Neutrophil (primary cell): Measurements from ENCODE around the gene SLC26A9.

Experiments used
- H3K27ac ChIP-seq: fragments of 200-600 bp; sonication (generic); 2 replicates; pipeline ENCODE4 v1.5.1; 2016; ENCODE audit warnings: mild to moderate bottlenecking, moderate library complexity
- H3K27me3 ChIP-seq: fragments of 200-600 bp; sonication (generic); 2 replicates; pipeline ENCODE4 v1.6.0; 2016; ENCODE audit warnings: mild to moderate bottlenecking
- H3K36me3 ChIP-seq: fragments of 200-600 bp; sonication (generic); 2 replicates; pipeline ENCODE4 v1.5.1; 2017
- H3K4me1 ChIP-seq, 2 experiments: fragments of 200-600 bp in 1 of 2; sonication (generic) in 1 of 2; 1 replicate in 1 of 2; 2 replicates in 1 of 2; pipeline versions ENCODE4 v1.5.1 to v1.6.1; 2013 to 2016; ENCODE audit warnings: low read depth in 1 of 2, low read length in 1 of 2, mild to moderate bottlenecking in 1 of 2, moderate library complexity in 1 of 2; ENCODE audit not compliant: control insufficient read depth in 1 of 2, insufficient read depth in 1 of 2
- H3K4me3 ChIP-seq, 2 experiments: fragments of 200-600 bp in 1 of 2; sonication (generic) in 1 of 2; 1 replicate in 1 of 2; 2 replicates in 1 of 2; pipeline ENCODE4 v1.5.1; 2013 to 2016; ENCODE audit warnings: low read depth in 1 of 2, low read length in 1 of 2, mild to moderate bottlenecking in 1 of 2, moderate library complexity in 1 of 2
- H3K9me3 ChIP-seq: fragments of 200-600 bp; sonication (generic); 2 replicates; pipeline ENCODE4 v1.5.1; 2016
- TF ChIP-seq, protein P1 (sequence below): fragments of 200-600 bp; sonication (generic); IDR thresholded peaks from 2 replicates; pipeline ENCODE4 v1.5.1; 2016; ENCODE audit warnings: antibody characterized with exemption

SLC26A9 gene

DNA sequence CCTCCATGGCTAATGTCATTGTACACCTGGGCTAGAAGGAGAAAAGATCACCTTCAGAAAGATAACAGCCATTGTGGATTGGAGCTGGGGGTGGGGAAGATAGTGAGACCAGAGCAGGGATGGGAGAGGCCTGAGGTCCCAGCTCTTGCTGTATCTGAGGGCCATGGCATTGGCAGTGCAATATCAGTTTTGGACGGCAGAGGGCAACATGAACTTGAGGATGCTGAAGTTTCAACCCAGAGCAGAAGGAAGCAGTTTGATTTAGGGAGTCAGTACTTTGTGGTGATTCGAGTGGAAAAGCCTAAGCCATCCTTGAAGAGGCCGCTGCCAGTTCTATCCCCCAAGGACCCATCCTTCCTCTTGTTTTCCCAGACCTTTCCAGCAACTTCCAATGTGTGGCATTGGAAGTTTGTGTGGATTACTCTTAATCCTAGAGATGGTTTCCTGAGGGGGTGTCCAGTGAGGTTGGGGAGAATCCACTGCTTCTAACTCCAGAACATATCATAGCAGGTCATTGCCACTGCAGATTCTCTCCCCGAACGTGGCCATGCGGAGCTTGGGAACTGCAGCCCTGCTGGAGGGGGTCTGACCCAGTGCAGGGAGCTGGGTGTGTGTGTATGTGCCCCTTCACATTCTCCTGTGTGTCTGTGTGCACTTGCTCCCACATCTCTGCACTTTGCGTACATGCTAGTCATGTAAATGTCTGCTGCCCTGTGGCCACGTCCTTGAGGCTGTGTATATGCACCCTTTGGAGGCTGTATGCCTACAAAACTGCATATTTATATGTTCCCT, 24.1 kb downstream of the SLC26A9 start:
- Histone ChIP-seq H3K4me1 (no peaks in the 10 kb centered on the region), H3K4me3 (no peak overlapping the region), H3K36me3 (no peaks in the 10 kb centered on the region), H3K27me3 (peaks cover 13% of the 10 kb centered on the region), H3K9me3 (no peaks in the 10 kb centered on the region), H3K27ac (no peak overlapping the region)
- TF ChIP-seq, protein P1, sequence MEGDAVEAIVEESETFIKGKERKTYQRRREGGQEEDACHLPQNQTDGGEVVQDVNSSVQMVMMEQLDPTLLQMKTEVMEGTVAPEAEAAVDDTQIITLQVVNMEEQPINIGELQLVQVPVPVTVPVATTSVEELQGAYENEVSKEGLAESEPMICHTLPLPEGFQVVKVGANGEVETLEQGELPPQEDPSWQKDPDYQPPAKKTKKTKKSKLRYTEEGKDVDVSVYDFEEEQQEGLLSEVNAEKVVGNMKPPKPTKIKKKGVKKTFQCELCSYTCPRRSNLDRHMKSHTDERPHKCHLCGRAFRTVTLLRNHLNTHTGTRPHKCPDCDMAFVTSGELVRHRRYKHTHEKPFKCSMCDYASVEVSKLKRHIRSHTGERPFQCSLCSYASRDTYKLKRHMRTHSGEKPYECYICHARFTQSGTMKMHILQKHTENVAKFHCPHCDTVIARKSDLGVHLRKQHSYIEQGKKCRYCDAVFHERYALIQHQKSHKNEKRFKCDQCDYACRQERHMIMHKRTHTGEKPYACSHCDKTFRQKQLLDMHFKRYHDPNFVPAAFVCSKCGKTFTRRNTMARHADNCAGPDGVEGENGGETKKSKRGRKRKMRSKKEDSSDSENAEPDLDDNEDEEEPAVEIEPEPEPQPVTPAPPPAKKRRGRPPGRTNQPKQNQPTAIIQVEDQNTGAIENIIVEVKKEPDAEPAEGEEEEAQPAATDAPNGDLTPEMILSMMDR, result peak; percentile 51

GRCh38 chr1:205917466-205918238, 25.6 kb downstream of the SLC26A9 start:
- H3K9me3 ChIP-seq, result no peaks in the 10 kb centered on the region
- no peak overlapping the region for H3K4me3 ChIP-seq
- H3K27me3 ChIP-seq, result peaks cover 21% of the 10 kb centered on the region
- no peaks in the 10 kb centered on the region for H3K36me3 ChIP-seq
- TF ChIP-seq, protein P1, result no peak
- no peaks in the 10 kb centered on the region for H3K4me1 ChIP-seq
- no peak overlapping the region for H3K27ac ChIP-seq

GRCh38 chr1:205916541-205916940, 26.7 kb downstream of the SLC26A9 start:
- peaks cover 29% of the 10 kb centered on the region for H3K27me3 ChIP-seq
- no peaks in the 10 kb centered on the region for H3K9me3 ChIP-seq
- no peak overlapping the region for H3K27ac ChIP-seq
- H3K4me3 ChIP-seq, result no peak overlapping the region
- H3K36me3 ChIP-seq, result no peaks in the 10 kb centered on the region
- TF ChIP-seq, protein P1, result no peak
- no peaks in the 10 kb centered on the region for H3K4me1 ChIP-seq

DNA sequence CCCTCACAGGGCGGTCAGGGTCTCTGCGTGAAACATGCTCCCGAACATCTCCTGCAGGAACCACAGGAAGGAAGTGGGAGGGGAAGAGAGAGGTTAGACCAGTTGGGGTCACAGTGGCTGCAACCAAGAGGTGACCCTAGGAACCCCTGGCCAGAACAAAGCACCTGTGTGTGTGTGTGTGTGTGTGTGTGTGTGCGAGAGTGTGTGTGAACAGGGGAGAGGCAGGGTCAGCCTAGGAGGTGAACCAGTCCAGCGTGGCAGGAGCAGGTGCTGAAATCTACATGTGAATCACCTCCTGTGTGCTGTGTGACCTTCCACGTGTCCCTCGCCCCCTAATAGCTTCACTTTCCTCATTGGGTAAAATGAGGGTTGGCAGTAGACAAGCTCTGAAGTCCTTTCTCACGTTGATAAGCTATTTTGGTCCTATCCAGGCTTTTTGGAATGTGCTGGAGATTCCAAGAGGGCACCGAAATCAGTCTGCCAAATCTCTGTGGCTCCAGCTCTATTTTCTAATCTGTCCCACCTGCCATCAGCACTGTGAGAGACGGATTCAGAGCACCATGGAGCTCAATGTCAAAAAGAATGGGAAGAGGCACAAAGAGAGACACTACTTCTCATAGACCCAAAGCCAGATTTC, 27.8 kb downstream of the SLC26A9 start:
- TF ChIP-seq, protein P1, result no peak
- Histone ChIP-seq H3K27me3 (peaks cover 29% of the 10 kb centered on the region), H3K36me3 (no peaks in the 10 kb centered on the region), H3K4me1 (no peaks in the 10 kb centered on the region), H3K4me3 (no peak overlapping the region), H3K9me3 (no peaks in the 10 kb centered on the region), H3K27ac (no peak overlapping the region)

- Histone ChIP-seq H3K27ac (no peak overlapping the region), H3K4me3 (no peak overlapping the region), H3K36me3 (no peaks in the 10 kb centered on the region), H3K4me1 (no peaks in the 10 kb centered on the region), H3K9me3 (no peaks in the 10 kb centered on the region), H3K27me3 (peaks cover 29% of the 10 kb centered on the region)
- TF ChIP-seq, protein P1, result no peak
Observed at GRCh38 chr1:205914730-205915129, 28.5 kb downstream of the SLC26A9 start.
